Islet of Langerhans (tissue), 1 donor: ENCODE data around the gene SLC35F2.
"Not testable (repeated sequence)": the region's sequence is repeated elsewhere in the genome, so short reads cannot be mapped to it uniquely, and the experiment has no call there.

Source experiments
- FAIRE-seq: peaks from one replicate; lab custom pipeline; 2011; peaks lifted over from hg19 to GRCh38; lab: Jason Lieb, UNC

SLC35F2 gene, protein sequence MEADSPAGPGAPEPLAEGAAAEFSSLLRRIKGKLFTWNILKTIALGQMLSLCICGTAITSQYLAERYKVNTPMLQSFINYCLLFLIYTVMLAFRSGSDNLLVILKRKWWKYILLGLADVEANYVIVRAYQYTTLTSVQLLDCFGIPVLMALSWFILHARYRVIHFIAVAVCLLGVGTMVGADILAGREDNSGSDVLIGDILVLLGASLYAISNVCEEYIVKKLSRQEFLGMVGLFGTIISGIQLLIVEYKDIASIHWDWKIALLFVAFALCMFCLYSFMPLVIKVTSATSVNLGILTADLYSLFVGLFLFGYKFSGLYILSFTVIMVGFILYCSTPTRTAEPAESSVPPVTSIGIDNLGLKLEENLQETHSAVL

DNA sequence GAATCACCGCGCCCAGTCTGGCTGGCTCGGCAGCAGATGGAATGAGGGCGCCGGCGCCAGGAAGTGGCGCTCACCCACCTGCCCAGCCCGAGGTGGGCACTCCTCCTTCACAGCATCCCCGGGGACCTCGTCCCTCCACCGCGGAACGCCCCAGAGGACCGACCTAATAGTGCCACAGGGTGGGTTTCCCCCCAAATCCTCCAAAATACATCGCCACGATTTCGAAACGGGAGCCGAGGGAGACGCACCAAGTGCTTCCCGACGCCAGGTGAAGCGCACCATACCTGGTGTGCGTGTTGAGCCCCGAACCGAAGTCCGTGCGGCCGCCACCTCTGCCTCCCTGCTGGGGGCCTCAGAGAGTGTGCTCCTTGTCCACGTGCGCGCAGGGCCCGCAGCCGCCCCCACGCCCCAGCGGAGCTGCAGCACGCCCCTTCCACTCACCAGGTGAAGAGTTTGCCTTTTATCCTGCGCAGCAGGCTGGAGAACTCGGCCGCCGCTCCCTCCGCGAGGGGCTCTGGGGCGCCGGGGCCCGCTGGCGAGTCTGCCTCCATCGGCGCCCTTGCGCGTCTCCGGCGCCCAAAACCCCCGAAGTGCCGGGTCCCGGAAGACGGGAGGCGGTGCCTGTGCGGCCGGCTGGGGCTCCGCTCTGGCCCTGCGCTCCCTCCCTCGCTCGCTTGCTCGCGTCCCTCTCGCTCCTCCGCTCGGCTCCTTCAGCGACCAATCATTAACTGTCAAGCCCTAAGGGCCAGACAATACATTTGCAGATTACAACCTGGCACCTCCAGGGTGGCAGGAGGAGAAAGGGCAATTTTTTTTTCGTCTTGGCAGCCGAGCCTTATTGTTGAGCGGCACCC lies at the start of gene SLC35F2:
Gene SLC35F2 (minus strand): TSS at position 571 of the 854 bp plus-strand sequence. CDS start 20 bp downstream, at position 551.
- FAIRE-seq, result no peak

DNA sequence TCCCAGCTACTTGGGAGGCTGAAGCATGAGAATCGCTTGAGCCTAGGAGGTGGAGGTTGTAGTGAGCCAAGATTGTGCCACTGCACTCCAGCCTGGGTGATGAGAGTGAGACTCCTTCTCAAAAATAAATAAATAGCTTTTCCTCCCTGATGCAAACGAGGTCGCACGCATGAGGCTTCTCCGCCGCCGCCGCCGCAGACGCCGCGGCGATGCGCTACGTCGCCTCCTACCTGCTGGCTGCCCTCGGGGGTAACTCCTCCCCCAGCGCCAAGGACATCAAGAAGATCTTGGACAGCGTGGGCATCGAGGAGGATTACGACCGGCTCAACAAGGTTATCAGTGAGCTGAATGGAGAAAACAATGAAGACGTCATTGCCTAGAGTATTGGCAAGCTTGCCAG lies 49.6 kb upstream of the SLC35F2 start:
- FAIRE-seq, result no peak

DNA sequence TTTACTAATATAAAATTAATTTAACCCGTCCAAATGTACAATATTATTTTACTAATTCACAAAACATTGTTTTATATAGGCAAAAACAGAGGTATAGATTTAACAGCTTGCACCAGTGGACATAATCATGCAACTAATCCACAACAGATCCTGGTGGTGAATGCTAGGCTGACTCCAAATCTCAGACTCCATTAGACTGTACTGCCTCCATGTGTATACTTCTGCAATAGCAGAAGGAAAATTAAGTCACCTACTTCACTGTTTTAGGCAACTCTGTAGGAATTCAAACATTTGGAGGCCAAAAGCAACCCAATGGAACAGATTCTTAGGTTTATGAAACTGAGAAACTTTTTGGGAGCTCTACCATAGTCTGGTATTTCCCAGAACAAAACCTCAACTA lies 39.7 kb upstream of the SLC35F2 start:
- FAIRE-seq, result no peak

DNA sequence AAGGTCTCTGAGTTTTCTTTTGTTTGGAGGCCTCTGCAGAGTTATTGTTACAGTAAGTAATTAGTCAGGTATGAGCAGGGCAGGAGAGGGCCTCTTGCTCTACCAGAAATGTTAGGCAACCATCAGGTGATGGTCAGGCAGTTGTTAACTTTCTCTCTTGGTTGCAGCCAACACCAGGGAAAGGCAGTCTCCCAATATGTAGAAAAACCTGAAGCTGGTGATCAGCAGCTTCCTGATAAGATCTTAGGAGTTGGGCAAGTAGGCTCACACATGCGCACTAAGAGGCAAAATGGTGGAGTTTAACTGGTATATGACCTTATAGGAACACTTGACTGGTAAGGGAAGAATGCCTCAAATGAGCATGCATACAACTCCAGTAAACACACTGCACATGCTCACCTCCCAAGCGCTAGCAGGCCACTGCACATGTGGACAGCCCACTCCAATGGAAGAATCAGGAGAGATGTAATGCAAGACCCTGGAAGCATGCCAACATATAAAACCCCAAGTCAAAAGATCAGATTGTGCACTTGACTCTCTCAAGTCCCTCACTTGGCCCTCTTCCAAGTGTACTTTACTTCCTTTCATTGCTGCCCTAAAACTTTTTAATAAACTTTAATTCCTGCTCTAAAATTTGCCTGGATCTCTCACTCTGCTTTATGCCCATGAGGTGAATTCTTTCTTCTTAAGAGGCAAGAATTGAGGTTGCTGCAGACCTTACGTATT lies 23.7 kb upstream of the SLC35F2 start:
- FAIRE-seq, result no peak

DNA sequence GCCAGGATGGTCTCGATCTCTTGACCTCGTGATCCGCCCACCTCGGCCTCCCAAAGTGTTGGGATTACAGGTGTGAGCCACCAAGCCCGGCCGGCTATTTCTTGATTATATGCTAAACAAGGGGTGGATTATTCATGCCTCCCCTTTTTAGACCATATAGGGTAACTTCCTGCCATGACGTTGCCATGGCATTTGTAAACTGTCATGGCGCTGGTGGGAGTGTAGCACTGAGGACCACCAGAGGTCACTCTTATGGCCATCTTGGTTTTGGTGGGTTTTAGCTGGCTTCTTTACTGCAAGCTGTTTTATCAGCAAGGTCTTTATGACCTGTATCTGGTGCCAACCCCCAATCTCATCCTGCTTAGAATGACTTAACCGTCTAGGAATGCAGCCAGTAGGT lies 22.9 kb upstream of the SLC35F2 start:
- not testable (repeated sequence) for FAIRE-seq

DNA sequence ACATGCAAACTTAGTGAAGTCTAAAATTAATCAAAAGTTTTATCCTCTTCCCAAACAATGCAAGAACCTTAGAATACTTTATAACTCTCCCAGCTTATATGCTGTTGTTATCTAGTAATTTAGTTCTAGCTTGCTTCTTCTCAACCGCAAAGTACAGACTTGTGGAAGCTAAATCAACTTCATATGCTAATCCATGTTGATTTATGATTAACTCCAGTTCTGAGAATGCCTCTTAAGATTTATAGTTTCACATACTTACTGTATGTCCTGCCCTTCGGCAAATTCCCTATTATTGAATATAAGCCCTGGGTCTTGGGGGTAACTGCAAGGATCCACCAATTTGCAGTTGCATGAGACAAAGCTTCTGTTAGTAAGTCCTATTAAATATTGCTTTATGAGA lies 17.6 kb upstream of the SLC35F2 start:
- no peak for FAIRE-seq

DNA sequence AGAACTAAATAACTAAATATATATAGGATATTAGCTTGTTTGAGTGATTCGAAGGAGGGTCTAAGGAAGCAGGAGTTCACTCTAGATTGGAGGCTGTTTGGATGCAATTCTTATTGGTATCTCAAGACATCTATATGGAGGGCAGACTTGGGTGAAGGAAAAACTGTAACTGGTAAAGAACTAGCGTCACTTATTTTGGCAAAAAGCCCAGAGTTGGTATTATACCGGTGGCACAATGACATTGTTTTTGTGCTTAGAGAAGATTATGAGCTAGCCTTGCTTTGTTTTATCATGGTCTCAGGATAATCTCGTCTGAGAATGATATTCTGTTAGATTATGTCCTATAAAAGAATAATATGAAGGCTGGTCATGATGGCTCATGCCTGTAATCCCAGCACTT lies 6.0 kb upstream of the SLC35F2 start:
- FAIRE-seq, result no peak

DNA sequence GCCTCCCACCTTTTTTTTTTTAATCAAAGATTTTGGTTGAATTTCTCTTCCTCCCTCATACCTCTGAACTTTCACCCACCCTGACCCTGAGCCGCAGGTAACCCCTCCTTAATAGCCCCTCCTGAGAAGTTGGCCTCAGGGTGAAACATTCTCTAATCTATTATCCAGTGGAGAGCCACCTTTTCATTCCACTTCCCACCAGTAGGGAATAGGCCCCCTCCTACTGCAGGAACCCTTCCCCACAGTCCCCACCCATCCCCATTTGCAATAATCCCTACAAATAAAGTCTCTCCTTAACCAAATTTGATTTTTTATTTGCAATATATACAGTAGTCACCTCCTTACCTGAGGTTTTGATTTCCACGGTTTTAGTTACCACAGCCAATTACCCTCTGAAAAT lies 2.1 kb upstream of the SLC35F2 start:
- FAIRE-seq, result no peak

DNA sequence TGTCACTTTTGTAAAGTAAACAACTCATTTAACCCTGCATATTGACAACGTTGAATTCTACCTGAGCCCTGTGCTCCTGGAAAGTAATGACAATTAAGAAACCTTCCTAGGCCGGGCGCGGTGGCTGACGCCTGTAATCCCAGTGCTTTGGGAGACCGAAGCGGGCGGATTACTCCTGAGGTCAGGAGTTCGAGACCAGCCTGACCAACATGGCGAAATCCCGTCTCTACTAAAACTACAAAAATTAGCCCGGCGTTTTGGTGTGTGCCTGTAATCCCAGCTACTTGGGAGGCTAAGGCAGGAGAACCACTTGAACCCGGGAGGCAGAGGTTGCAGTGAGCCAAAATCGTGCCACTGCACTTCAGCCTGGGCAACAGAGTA lies 1.6 kb upstream of the SLC35F2 start:
- FAIRE-seq, result not testable (repeated sequence)

DNA sequence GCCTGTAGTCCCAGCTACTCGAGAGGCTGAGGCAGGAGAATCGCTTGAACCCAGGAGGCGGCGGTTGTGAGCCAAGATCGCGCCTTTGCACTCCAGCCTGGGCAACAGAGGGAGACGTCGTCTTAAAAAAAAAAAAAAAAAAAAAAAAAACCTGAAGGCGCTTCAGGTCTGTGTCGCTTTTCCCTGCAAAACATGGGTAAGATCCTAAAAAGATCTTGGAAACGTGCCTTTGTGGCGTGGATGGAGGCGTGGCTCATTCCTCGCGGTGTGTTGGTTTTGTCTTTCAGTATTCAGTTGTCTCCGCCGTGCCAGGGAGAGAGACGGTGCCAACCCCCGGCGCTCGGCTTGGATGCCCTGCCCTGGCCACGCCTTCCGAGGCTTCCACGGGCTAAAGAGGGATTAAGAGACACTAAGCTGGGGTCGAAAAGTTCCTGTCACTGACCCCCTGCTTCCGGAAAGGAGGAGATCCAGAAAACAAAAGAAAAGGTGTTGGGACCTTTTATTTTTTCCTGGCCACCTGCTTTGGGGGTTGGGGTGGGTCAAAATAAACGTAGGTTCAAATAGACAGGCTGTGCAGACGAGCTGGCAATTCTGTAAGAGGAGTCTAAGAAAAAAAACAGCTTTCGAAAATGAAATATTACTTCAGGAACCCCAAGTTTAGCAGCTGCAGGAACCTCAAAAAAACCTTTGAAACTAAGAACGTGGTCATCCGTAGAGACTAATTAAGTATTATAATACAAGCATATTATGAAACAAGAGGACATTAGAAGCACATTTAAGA lies 1.1 kb upstream of the SLC35F2 start:
- no peak for FAIRE-seq

DNA sequence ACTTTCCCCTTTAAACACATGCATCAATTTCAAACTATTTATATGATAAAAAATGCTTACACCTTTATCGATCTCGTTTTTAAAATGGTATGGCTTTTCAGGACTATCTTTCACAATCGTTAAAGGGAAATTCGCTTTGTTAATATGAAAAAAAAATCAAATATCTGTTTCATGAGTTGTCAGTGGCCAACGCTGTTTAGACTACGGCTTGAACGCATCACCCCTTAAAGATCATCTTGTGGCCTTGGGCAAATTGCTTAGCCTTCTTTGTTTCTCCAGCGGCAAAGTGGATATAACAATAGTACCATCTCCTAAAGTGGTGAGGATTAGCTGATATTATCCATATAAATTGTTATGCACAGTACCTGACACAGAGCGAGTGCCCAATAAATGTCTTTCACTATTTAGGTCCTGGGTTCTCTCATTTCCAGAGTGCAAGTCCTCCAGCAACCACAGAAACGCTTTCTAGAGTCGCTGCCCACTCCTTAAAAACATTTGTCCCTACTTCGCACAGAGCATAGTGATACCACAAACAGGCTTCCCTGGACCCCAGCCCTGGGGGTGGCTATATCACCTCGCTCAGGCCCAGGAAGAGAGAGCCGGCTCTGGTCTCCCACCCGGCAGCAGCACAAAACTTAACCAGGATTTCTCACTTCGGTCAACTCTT lies 904 bp downstream of the SLC35F2 start:
- FAIRE-seq, result no peak

DNA sequence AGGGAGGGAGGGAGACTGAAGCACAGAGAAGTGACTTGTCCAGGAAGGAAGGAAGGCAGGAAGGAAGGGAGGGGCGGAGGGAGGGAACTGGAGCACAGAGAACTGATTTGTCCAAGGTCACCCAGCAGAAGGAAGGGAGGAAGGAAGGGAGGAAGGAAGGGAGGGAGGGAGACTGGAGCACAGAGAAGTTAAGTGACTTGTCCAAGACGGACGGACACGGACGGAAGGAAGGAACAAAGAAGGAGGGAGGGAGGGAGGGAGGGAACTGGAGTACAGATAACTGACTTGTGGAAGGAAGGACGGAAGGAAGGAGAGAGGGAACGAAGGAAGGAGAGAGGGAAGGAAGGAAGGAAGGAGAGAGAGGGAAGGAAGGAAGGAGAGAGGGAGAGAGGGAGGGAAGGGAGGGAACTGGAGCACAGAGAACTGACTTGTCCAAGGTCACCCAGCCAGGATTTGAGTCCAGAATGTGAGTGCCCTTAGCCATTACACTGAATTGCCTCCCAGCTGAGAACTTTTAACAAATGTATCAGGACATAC lies 1.5 kb downstream of the SLC35F2 start:
- no peak for FAIRE-seq

DNA sequence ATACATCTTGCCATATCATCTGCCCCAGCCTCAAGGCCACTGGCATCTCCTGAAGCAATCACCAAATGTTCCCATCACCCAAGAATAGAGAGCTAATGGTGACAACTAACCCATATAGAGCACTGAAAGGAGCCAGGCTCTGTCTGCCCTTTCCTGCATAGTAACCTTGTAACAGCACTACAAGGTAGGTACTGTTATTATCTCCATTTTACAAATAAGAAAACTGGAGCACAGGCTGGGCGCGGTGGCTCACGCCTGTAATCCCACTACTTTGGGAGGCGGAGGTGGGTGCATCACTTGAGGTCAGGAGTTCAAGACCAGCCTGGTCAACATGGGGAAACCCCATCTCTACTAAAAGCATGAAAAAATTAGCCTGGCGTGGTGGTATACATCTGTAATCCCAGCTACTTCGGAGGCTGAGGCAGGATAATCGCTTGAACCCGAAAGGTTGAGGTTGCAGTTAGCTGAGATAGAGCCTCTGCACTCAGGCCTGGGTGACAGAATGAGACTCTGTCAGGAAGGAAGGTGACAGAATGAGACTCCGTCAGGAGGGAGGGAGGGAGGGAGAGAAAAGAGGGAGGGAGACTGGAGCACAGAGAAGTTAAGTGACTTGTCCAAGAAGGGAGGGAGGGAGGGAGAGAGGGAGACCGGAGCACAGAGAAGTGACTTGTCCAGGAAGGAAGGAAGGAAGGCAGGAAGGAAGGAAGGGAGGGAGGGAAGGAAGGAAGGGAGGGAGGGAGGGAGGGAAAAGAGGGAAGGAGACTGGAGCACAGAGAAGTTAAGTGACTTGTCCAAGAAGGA lies 2.2 kb downstream of the SLC35F2 start:
- no peak for FAIRE-seq

DNA sequence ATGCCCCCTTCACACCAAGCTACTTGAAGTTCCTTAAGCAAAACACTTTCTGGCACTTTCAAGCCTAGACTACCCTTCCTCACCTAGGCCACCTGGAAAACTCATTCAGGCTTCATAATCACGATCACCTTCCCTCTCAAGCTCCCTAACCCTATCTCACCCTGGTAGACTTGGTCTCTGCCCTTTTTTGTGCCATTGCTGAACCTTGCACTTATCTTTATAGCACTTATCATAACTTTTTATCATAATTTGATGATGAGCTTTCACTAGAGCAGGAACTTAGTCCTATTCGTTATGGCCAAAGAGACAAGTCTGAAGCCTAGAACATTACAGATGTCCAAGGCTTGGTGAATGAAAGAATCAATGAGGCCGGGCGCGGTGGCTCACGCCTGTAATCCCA lies 5.5 kb downstream of the SLC35F2 start:
- FAIRE-seq, result no peak

DNA sequence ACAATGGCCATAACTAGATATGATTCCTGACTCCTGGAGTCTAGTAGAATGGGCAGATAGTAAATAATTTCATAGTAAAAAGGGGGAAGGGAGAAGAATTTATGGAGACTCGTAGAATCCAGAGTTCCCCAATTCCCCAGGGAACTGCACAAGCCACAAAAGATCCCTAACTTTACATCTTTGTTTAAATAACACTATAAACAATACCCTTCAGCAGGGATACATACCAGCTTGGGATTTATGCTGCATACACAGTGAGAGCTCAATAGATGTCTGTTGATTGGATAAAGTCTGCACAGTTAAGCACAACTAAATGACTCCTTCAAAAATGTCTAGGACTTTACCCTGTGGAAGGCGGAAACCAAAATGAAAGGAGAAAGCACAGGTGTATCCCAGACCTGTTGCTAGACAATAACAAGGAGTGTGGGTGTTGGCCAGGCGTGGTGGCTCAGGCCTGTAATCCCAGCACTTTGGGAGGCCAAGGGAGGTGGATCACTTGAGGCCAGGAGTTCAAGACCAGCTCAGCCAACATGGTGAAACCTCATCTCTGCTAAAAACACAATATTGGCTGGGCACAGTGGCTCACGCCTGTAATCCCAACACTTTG lies 6.8 kb downstream of the SLC35F2 start:
- FAIRE-seq, result no peak

DNA sequence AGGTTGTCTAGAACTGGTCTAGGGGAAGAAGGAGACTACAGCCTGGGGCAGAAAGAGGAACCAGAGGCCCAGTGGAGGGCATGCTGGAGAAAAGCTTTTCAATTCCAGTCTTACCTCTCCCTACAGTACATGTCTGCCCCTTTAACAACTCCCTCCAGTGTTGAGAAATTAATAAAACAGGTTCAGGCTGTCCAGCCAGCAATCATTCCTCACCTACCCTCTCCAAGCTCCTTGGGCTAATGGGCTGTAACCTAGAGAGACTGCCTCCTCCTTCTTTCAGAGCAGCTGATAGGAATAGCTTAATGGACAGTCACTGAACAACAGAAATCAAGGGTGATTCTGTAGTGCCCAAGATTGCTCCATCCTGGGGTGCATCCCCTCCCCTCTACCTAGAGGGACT lies 8.8 kb downstream of the SLC35F2 start:
- FAIRE-seq, result no peak

DNA sequence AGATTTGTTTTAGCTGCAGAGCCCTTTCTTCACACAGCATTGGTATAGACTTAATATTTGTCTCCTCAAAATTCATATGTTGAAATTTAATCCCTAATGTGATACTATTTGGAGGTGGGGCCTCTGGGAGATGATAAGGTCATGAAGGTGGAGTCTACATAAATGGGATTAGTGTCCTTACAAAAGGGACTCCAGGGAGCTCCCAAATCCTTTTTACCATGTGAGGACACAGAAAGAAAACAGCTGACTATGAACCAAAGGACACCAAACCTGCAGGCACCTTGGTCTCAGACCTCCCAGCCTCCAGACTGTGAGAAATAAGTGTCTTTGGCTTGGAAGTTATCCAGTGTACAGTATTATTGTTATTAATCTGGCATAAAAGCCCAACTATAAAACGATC lies 10.2 kb downstream of the SLC35F2 start:
- FAIRE-seq, result no peak

DNA sequence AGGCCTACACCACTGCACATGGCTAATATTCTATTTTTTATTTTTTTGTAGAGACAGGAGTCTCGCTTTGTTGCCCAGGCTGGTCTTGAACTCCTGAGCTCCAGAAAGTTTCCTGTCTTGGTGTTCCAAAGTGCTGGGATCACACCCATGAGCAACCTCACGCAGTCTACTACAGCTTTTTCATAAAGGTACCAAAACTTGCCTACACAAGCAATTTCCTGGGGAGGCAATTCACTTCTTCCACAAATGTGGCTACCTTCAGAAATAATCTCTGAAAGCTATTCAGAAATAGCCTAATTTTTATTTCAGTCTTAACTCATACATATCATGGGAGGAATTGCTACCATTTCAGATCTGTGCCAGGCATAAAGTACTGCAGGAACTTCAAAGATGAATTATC lies 11.4 kb downstream of the SLC35F2 start:
- no peak for FAIRE-seq

DNA sequence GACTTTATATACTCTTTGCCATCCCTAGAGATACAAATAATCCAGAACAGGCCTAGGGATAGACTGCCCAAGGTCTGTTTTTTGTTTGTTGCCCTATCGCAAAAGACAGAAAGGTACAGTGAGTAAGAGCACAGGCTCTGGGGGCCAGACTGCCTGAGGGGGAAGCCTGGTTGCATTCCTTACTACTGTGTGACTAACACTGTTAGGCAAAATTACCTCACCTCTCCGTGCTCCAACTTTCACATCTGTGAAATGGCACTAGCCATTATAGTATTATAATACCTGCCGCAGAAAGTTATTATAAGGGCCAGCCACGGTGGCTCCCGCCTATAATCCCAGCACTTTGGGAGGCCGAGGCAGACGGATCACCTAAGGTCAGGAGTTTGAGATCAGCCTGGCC lies 14.5 kb downstream of the SLC35F2 start:
- no peak for FAIRE-seq
